GM10248 (cell line): ENCODE measurements around the gene HAUS8.

Experiments
- CTCF ChIA-PET: fragments of 300-600 bp; sonication (Branson Sonifier 250); formaldehyde crosslinking; extraction: SDS; loops from one replicate; lab custom pipeline; 2021; ENCODE audit warnings: antibody characterized with exemption; lab: Yijun Ruan, JAX
- POLR2A ChIA-PET: fragments of 350-650 bp; sonication (Branson Sonifier 250); formaldehyde crosslinking; extraction: SDS; loops from one replicate; lab custom pipeline; 2020; ENCODE audit warnings: antibody characterized with exemption; lab: Yijun Ruan, JAX
- DNase-seq: peaks from one replicate; pipeline ENCODE4 v3.0.0; 2012; ENCODE audit errors: extremely low spot score
- TF ChIP-seq, protein P1 (sequence below): IDR thresholded peaks from 2 replicates; pipeline ENCODE4 v1.5.1; 2012; ENCODE audit warnings: mild to moderate bottlenecking, low read depth; ENCODE audit errors: extremely low read depth, missing control alignments, control extremely low read depth

Gene HAUS8, protein sequence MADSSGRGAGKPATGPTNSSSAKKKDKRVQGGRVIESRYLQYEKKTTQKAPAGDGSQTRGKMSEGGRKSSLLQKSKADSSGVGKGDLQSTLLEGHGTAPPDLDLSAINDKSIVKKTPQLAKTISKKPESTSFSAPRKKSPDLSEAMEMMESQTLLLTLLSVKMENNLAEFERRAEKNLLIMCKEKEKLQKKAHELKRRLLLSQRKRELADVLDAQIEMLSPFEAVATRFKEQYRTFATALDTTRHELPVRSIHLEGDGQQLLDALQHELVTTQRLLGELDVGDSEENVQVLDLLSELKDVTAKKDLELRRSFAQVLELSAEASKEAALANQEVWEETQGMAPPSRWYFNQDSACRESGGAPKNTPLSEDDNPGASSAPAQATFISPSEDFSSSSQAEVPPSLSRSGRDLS

DNA sequence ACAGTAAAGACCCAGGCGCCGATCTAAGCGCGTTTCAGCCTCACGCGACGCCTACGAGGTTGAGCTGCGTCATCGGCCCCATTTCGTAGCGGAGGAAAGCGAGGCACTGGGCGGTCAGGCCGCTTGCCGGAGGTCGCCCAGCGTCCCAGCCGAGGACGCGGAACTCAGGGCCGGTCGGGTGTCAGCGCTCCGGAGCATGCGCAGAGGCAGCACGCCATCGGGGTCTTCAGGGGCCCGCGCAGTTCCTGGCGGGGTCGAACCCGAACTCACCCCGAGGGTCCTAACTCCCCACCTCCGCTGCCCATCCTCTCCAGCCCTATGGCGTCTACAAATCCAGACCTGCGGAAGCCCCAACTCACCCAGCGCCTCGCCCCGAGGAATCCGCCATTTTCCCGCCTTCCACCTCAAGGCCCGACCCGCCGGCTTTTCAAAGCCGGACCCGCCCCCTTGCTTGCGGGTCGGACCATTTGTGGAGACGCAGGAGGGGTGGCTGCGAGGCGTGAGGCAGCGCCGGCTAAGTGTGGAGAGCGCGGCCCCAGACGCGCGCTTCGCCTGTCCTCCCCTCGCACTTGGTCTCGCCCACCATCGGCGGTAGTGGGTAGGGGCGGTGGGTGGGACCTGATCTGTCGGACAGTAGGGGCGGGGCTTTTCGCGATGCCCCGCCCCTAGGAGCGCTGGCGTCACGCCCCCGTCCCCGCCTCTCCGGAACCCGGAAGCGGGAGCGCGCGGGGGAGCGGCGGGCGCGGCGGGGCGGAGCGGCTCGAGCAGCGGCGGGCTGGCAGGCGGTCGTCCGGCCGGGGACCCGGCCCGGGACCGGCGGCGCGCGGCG, at the start of gene HAUS8, which contains the start of gene MYO9B:
Gene HAUS8 (minus strand): TSS at position 418 of the 829 bp plus-strand sequence. CDS start 30 bp downstream, at position 388.
Gene MYO9B (plus strand): TSS at position 743 of the 829 bp plus-strand sequence. CDS start 25,941 bp downstream, outside the sequence.
- CTCF ChIA-PET = interaction anchor here (1.2 kb wide), 1 partner anchor 10 kb away, joined by 4 read pairs; no protein-coding TSS in a partner anchor
- TF ChIP-seq, protein P1, sequence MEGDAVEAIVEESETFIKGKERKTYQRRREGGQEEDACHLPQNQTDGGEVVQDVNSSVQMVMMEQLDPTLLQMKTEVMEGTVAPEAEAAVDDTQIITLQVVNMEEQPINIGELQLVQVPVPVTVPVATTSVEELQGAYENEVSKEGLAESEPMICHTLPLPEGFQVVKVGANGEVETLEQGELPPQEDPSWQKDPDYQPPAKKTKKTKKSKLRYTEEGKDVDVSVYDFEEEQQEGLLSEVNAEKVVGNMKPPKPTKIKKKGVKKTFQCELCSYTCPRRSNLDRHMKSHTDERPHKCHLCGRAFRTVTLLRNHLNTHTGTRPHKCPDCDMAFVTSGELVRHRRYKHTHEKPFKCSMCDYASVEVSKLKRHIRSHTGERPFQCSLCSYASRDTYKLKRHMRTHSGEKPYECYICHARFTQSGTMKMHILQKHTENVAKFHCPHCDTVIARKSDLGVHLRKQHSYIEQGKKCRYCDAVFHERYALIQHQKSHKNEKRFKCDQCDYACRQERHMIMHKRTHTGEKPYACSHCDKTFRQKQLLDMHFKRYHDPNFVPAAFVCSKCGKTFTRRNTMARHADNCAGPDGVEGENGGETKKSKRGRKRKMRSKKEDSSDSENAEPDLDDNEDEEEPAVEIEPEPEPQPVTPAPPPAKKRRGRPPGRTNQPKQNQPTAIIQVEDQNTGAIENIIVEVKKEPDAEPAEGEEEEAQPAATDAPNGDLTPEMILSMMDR = no peak
- peak; percentile 98 for DNase-seq
- POLR2A ChIA-PET = interaction anchor here (0.5 to 1.2 kb wide), 4 partner anchors 14 to 183 kb away, joined by 3 to 4 read pairs (median 3); no protein-coding TSS in a partner anchor

DNA sequence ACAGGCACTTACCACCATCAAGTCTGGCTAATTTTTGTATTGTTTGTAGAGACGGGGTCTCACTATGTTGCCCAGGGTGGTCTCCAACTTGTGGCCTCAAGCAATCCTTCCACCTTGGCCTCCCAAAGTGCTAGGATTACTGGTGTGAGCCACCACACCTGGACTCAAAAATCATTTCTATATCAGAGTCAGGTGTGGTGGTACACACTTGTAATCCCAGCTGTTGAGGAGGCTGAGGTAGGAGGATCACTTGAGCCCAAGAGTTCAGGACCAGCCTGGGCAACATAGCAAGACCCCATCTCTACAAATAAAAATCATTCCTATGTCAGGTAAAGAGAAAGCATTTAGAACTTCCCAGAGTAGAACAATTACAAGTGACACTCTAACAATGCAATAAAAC, 48.8 kb upstream of the HAUS8 start:
- ChIA-PET CTCF (interaction anchor here (1.6 to 3.1 kb wide), 2 partner anchors 13 to 39 kb away, joined by 6 to 15 read pairs; no protein-coding TSS in a partner anchor), POLR2A (no interaction called here)
- no peak for DNase-seq
- TF ChIP-seq, protein P1 = no peak

DNA sequence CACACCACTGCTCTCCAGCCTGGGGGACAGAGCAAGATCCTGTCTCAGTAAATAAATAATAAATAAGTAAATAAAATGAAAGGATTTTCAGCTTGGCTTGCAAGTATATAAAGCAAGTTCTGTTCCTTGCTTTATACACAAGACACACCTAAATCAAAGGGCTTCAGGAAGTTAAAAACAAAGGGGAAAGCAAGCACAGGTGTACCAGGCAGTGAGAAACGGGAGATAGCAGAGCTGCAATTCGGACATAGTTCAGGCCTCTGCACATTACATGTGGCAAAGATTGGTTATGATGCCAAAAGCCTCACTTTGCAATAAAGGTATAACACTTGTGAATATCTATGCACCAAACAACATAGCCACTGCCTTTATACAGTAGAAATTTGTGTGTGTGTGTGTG, 47.8 kb upstream of the HAUS8 start:
- TF ChIP-seq, protein P1 = no peak
- ChIA-PET POLR2A (no interaction called here), CTCF (interaction anchor here (1.0 to 3.1 kb wide), 4 partner anchors 12 to 43 kb away, joined by 3 to 15 read pairs (median 6); no protein-coding TSS in a partner anchor)
- no peak for DNase-seq

DNA sequence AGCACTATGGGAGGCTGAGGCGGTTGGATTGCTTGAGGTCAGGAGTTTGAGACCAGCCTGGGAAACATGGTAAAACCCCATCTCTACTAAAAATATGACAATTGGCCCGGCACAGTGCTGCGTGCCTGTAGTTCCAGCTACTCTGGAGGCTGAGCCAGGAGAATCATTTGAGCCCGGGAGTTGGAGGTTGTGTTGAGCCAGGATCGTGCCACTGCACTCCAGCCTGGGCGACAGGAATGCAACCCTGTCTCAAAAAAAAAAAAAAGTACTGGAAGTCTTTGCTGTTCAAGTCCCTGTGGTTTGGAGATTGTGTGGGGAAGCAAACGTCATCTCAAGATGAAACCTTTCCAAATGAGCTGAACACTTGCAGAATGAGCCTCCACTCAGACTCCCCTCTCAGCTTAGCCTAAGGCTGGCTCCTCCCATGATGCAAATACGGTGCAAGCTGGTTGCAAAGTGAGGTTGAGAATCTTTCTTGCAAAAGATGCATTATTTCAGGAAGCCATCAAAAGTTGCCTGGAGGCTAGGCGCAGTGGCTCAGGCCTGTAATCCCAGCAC, 46.6 kb upstream of the HAUS8 start:
- POLR2A ChIA-PET = interaction anchor here (0.7 to 1.2 kb wide), 4 partner anchors 9 to 1400 kb away, joined by 3 to 6 read pairs (median 4); no protein-coding TSS in a partner anchor
- TF ChIP-seq, protein P1 = no peak

DNA sequence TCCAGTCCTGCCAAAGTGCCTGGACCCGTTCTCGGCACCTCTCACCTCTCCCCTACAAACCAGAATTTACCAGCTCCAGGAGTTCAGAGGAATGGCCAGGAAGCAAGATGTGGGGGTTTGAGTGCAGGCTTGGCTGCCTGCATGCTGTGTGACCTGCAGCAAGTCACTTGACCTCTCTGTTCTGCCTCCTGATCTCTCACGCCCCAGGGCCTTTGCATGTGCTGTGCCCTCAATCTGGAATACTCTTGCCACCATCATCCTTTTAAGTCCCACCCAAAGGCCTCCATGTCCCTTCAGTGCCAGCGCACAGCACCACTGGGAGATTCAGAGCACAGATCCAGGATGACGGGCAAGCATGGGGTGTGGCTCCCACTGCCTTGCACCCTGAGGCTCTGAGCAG, 43.7 kb upstream of the HAUS8 start:
- POLR2A ChIA-PET = no interaction called here
- TF ChIP-seq, protein P1 = no peak
- DNase-seq = no peak
- CTCF ChIA-PET = interaction anchor here (1.2 to 1.7 kb wide), 2 partner anchors 9 to 11 kb away, joined by 4 to 5 read pairs; no protein-coding TSS in a partner anchor

More for the DNA sequence above, 46.6 kb upstream of the HAUS8 start:
- peak; percentile 46 for DNase-seq
- CTCF ChIA-PET = interaction anchor here (1.3 to 3.1 kb wide), 4 partner anchors 11 to 45 kb away, joined by 3 to 15 read pairs (median 6); no protein-coding TSS in a partner anchor
